Measurements from ENCODE around the gene SLC25A13.

The SLC25A13 gene

DNA sequence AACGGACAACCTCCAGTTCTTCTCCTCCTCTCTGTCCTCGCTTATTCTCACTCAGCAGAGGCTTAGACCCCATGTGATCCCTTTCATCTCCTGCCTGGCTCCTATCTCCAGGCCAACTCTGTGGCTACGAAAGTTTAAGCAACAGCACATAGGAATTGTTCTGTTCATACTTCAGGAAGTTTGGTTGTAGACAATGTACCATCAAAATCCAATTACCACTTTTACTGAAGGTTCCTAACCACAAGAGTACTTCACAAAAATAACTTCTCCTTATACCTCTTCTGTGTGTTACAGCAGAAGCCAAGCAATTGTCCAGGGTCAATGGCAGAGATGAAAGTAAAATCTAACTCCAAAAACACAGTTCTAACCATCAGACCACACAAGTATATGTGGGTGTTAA, 80.0 kb downstream of the SLC25A13 start:
- no peaks in the 10 kb centered on the region for H3K9me3 ChIP-seq (ENCODE audit: insufficient read depth, low read depth, low read length)
- H2AK5ac ChIP-seq (ENCODE audit: low read length) = no peak overlapping the region
- no peak for DNase-seq
- no peaks in the 10 kb centered on the region for H3K79me2 ChIP-seq (ENCODE audit: control insufficient read depth, insufficient read depth, low read length, poor library complexity)
- H2BK120ac ChIP-seq (ENCODE audit: insufficient read depth, low read length, poor library complexity) = no peak overlapping the region
- no peak overlapping the region for H3K18ac ChIP-seq (ENCODE audit: low read length)
- H4K91ac ChIP-seq (ENCODE audit: low read depth, low read length) = no peak overlapping the region
- H3K27ac ChIP-seq (ENCODE audit: low read depth, low read length) = no peak overlapping the region
- H3K23ac ChIP-seq (ENCODE audit: low read length) = no peak overlapping the region
- H3K36me3 ChIP-seq (ENCODE audit: control insufficient read depth in 1 of 2, insufficient read depth in 2 of 2, low read length in 2 of 2) = no peaks in the 10 kb centered on the region
- no peak overlapping the region for H2AFZ ChIP-seq (ENCODE audit: insufficient read depth, low read length, poor library complexity)
- peaks cover 0 to 4% of the 10 kb centered on the region in 2 experiments for H3K4me1 ChIP-seq (ENCODE audit: control insufficient read depth in 1 of 2, insufficient read depth in 2 of 2, low read length in 2 of 2)
- no peak overlapping the region for H3K4ac ChIP-seq (ENCODE audit: low read depth, low read length)
- H3K27me3 ChIP-seq (ENCODE audit: insufficient read depth, low read length) = no peaks in the 10 kb centered on the region
- no peak overlapping the region for H3K4me2 ChIP-seq (ENCODE audit: low read length)
- H2BK5ac ChIP-seq (ENCODE audit: low read depth, low read length, poor library complexity) = no peak overlapping the region
- no peak overlapping the region for H3K4me3 ChIP-seq (ENCODE audit: low read depth, low read length)
- H4K8ac ChIP-seq (ENCODE audit: low read depth, low read length) = no peak overlapping the region
- H4K12ac ChIP-seq (ENCODE audit: low read depth, low read length) = no peak overlapping the region
- H3K14ac ChIP-seq (ENCODE audit: low read length) = no peak overlapping the region
- WGBS (ENCODE audit: extremely low coverage, insufficient coverage, insufficient read length) = no CpG with 5 or more reads among the region's 3 CpGs
- H3K79me1 ChIP-seq (ENCODE audit: low read length) = no peaks in the 10 kb centered on the region
- H3K9ac ChIP-seq (ENCODE audit: low read length) = no peak overlapping the region
- H2BK12ac ChIP-seq (ENCODE audit: low read length) = no peak overlapping the region

DNA sequence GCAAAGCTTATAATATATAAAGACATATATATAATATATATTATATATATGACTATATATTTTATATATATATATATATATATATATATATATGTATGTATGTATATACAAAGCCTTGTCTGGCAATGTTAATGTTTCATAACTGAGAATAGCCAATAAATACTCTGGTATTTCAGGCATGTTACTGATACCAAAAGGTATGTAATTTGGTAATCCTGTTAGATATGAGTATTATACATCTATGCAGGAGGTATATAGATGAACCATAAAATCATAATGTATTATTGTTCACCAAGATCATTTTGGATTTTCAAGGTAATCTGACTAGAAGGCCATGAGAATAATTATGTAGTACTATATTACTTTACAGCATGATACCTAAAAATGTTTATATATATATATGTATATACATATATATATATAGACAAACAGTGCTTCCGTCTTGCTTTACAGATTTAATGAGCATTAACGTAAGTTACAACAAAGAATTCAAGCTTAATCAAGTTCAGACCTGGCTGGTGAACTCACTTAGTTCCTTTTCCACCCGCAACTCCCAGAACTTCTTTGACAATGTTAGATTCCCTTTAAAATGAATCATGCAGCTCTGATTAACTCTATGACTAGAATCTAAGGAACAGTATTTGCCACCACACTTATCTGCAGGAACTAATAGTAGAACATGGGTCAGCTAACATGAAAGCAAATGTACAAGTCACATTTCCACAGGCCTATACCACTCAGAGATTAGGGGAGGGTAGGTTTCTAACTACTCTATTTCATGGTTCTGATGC, 82.7 kb downstream of the SLC25A13 start:
- H3K4me3 ChIP-seq (ENCODE audit: low read depth, low read length) = no peak overlapping the region
- H3K18ac ChIP-seq (ENCODE audit: low read length) = no peak overlapping the region
- no CpG with 5 or more reads among the region's 3 CpGs for WGBS (ENCODE audit: extremely low coverage, insufficient coverage, insufficient read length)

DNA sequence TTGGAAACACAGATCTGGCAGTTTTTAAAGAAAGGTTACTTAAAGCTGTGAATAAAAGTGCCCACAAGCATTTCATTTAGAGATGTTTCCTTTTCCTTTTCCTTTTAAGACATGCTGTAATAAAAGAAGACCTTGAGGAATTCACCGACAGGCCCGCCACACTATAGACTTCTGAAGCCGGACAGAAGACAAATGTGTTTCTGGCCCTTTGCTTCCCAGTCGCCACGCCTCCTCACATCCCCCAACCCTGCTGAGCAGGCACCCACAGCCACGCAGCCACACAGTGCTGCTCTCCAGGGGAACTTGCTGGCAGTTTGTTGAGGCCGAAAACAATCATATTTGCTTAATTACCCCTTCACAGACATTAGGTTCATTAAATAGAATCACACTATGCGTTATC, 83.4 kb downstream of the SLC25A13 start:
- Histone ChIP-seq H4K8ac (ENCODE audit: low read depth, low read length) (no peak overlapping the region), H2BK120ac (ENCODE audit: insufficient read depth, low read length, poor library complexity) (no peak overlapping the region), H3K4me3 (ENCODE audit: low read depth, low read length) (no peak overlapping the region), H4K91ac (ENCODE audit: low read depth, low read length) (no peak overlapping the region), H3K4me2 (ENCODE audit: low read length) (no peak overlapping the region), H3K27me3 (ENCODE audit: insufficient read depth, low read length) (no peaks in the 10 kb centered on the region), H3K4me1 (ENCODE audit: control insufficient read depth in 1 of 2, insufficient read depth in 2 of 2, low read length in 2 of 2) (peaks cover 0 to 3% of the 10 kb centered on the region in 2 experiments), H3K27ac (ENCODE audit: low read depth, low read length) (no peak overlapping the region), H2AK5ac (ENCODE audit: low read length) (no peak overlapping the region), H2BK12ac (ENCODE audit: low read length) (no peak overlapping the region), H2AFZ (ENCODE audit: insufficient read depth, low read length, poor library complexity) (no peak overlapping the region), H2BK5ac (ENCODE audit: low read depth, low read length, poor library complexity) (no peak overlapping the region), H3K14ac (ENCODE audit: low read length) (no peak overlapping the region), H3K79me2 (ENCODE audit: control insufficient read depth, insufficient read depth, low read length, poor library complexity) (no peaks in the 10 kb centered on the region), H3K4ac (ENCODE audit: low read depth, low read length) (no peak overlapping the region), H3K23ac (ENCODE audit: low read length) (no peak overlapping the region), H3K9me3 (ENCODE audit: insufficient read depth, low read depth, low read length) (no peaks in the 10 kb centered on the region), H3K18ac (ENCODE audit: low read length) (no peak overlapping the region), H3K9ac (ENCODE audit: low read length) (no peak overlapping the region), H3K36me3 (ENCODE audit: control insufficient read depth in 1 of 2, insufficient read depth in 2 of 2, low read length in 2 of 2) (peaks cover 0 to 2% of the 10 kb centered on the region in 2 experiments), H4K12ac (ENCODE audit: low read depth, low read length) (no peak overlapping the region), H3K79me1 (ENCODE audit: low read length) (no peaks in the 10 kb centered on the region)
- no peak for DNase-seq
- no CpG with 5 or more reads among the region's 8 CpGs for WGBS (ENCODE audit: extremely low coverage, insufficient coverage, insufficient read length)

More for the DNA sequence above, 82.7 kb downstream of the SLC25A13 start:
- Histone ChIP-seq H2BK5ac (ENCODE audit: low read depth, low read length, poor library complexity) (no peak overlapping the region), H3K79me1 (ENCODE audit: low read length) (no peaks in the 10 kb centered on the region), H3K9me3 (ENCODE audit: insufficient read depth, low read depth, low read length) (no peaks in the 10 kb centered on the region), H2BK12ac (ENCODE audit: low read length) (no peak overlapping the region), H3K9ac (ENCODE audit: low read length) (no peak overlapping the region), H3K14ac (ENCODE audit: low read length) (no peak overlapping the region), H3K79me2 (ENCODE audit: control insufficient read depth, insufficient read depth, low read length, poor library complexity) (no peaks in the 10 kb centered on the region), H2AK5ac (ENCODE audit: low read length) (no peak overlapping the region), H3K36me3 (ENCODE audit: control insufficient read depth in 1 of 2, insufficient read depth in 2 of 2, low read length in 2 of 2) (peaks cover 0 to 2% of the 10 kb centered on the region in 2 experiments), H4K12ac (ENCODE audit: low read depth, low read length) (no peak overlapping the region), H2BK120ac (ENCODE audit: insufficient read depth, low read length, poor library complexity) (no peak overlapping the region), H4K91ac (ENCODE audit: low read depth, low read length) (no peak overlapping the region), H3K4me2 (ENCODE audit: low read length) (no peak overlapping the region), H3K4me1 (ENCODE audit: control insufficient read depth in 1 of 2, insufficient read depth in 2 of 2, low read length in 2 of 2) (peaks cover 0 to 4% of the 10 kb centered on the region in 2 experiments), H3K27ac (ENCODE audit: low read depth, low read length) (no peak overlapping the region), H3K4ac (ENCODE audit: low read depth, low read length) (no peak overlapping the region), H2AFZ (ENCODE audit: insufficient read depth, low read length, poor library complexity) (no peak overlapping the region), H3K23ac (ENCODE audit: low read length) (no peak overlapping the region), H4K8ac (ENCODE audit: low read depth, low read length) (no peak overlapping the region), H3K27me3 (ENCODE audit: insufficient read depth, low read length) (no peaks in the 10 kb centered on the region)
- DNase-seq = peak in 1 of 2 donors; percentile 23

DNA sequence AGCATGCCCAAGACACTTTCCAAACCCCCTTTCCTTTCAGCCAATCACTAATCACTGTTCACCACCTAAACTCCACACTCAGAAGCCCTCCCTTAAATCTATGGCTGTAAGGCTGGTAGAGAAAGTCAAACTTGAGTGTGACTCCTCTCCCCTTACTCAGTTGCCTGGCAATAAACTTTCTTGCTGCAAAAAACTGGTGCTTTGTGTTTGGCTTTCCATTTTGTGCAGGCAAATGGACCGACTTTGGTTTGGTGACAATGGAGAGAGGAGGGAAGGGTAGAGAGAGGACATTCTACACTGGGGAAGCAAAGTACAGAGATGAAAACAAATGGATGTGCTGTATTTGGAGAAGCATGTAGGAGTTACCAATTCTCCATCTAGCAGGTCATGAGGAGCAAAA, 84.9 kb downstream of the SLC25A13 start:
- no peak overlapping the region for H4K91ac ChIP-seq (ENCODE audit: low read depth, low read length)
- WGBS (ENCODE audit: extremely low coverage, insufficient coverage, insufficient read length) = no CpG with 5 or more reads among the region's 1 CpG
- H4K8ac ChIP-seq (ENCODE audit: low read depth, low read length) = no peak overlapping the region
- H3K4me2 ChIP-seq (ENCODE audit: low read length) = no peak overlapping the region
- no peak overlapping the region for H2BK12ac ChIP-seq (ENCODE audit: low read length)
- no peak overlapping the region for H3K27ac ChIP-seq (ENCODE audit: low read depth, low read length)
- peak overlapping the region; percentile 50 for H3K23ac ChIP-seq (ENCODE audit: low read length)
- H3K4ac ChIP-seq (ENCODE audit: low read depth, low read length) = no peak overlapping the region
- H3K14ac ChIP-seq (ENCODE audit: low read length) = no peak overlapping the region
- H3K9ac ChIP-seq (ENCODE audit: low read length) = no peak overlapping the region
- no peaks in the 10 kb centered on the region for H3K79me1 ChIP-seq (ENCODE audit: low read length)
- H2BK5ac ChIP-seq (ENCODE audit: low read depth, low read length, poor library complexity) = no peak overlapping the region
- H3K27me3 ChIP-seq (ENCODE audit: insufficient read depth, low read length) = no peaks in the 10 kb centered on the region
- H3K4me3 ChIP-seq (ENCODE audit: low read depth, low read length) = no peak overlapping the region
- no peaks in the 10 kb centered on the region for H3K9me3 ChIP-seq (ENCODE audit: insufficient read depth, low read depth, low read length)
- no peak overlapping the region for H2AFZ ChIP-seq (ENCODE audit: insufficient read depth, low read length, poor library complexity)
- H3K79me2 ChIP-seq (ENCODE audit: control insufficient read depth, insufficient read depth, low read length, poor library complexity) = no peaks in the 10 kb centered on the region
- no peak overlapping the region for H4K12ac ChIP-seq (ENCODE audit: low read depth, low read length)
- H2AK5ac ChIP-seq (ENCODE audit: low read length) = no peak overlapping the region
- peaks cover 0 to 2% of the 10 kb centered on the region in 2 experiments for H3K36me3 ChIP-seq (ENCODE audit: control insufficient read depth in 1 of 2, insufficient read depth in 2 of 2, low read length in 2 of 2)
- peaks cover 0 to 3% of the 10 kb centered on the region in 2 experiments for H3K4me1 ChIP-seq (ENCODE audit: control insufficient read depth in 1 of 2, insufficient read depth in 2 of 2, low read length in 2 of 2)
- no peak for DNase-seq
- no peak overlapping the region for H2BK120ac ChIP-seq (ENCODE audit: insufficient read depth, low read length, poor library complexity)
- H3K18ac ChIP-seq (ENCODE audit: low read length) = no peak overlapping the region
